Measurements from ENCODE around the gene ARHGAP10. TPM values are rescaled to one million over a fixed set of nuclear protein-coding genes. Genes with fewer than 3 reads are reported as not detected.

Gene ARHGAP10
- total RNA-seq, 1 donor from 2014 or later = 28.0 TPM

- TF ChIP-seq, protein P1, sequence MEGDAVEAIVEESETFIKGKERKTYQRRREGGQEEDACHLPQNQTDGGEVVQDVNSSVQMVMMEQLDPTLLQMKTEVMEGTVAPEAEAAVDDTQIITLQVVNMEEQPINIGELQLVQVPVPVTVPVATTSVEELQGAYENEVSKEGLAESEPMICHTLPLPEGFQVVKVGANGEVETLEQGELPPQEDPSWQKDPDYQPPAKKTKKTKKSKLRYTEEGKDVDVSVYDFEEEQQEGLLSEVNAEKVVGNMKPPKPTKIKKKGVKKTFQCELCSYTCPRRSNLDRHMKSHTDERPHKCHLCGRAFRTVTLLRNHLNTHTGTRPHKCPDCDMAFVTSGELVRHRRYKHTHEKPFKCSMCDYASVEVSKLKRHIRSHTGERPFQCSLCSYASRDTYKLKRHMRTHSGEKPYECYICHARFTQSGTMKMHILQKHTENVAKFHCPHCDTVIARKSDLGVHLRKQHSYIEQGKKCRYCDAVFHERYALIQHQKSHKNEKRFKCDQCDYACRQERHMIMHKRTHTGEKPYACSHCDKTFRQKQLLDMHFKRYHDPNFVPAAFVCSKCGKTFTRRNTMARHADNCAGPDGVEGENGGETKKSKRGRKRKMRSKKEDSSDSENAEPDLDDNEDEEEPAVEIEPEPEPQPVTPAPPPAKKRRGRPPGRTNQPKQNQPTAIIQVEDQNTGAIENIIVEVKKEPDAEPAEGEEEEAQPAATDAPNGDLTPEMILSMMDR (IDR thresholded peaks at IDR 0.05; ENCODE audit: insufficient read depth, low read depth, low read length) = no peak
- TF ChIP-seq EZH2 (IDR thresholded peaks at IDR 0.05; ENCODE audit: insufficient read depth, low read length) = no peak
- Histone ChIP-seq H3K27ac (ENCODE audit: low read depth, low read length) (no peak overlapping the region), H3K9ac (ENCODE audit: low read length) (no peak overlapping the region), H3K4me2 (ENCODE audit: low read length) (no peak overlapping the region), H3K9me3 (ENCODE audit: insufficient read depth, low read depth, low read length) (no peaks in the 10 kb centered on the region), H3K4me1 (ENCODE audit: insufficient read depth, low read length) (no peaks in the 10 kb centered on the region), H3K4me3 (ENCODE audit: insufficient read depth, low read depth, low read length) (no peak overlapping the region), H2AFZ (ENCODE audit: low read depth, low read length) (no peak overlapping the region), H3K27me3 (ENCODE audit: insufficient read depth, low read length) (no peaks in the 10 kb centered on the region), H3K36me3 (ENCODE audit: insufficient read depth, low read length) (peaks cover 8% of the 10 kb centered on the region), H3K79me2 (ENCODE audit: insufficient read depth, low read length) (peaks cover 7% of the 10 kb centered on the region), H4K20me1 (ENCODE audit: insufficient read depth, low read length) (peaks cover 35% of the 10 kb centered on the region)
- no peaks in the 10 kb centered on the region for H3K27me3 Mint-ChIP-seq (ENCODE audit: low read depth, unreplicated experiment)
- FAIRE-seq = no peak
- DNase-seq (ENCODE audit: low read depth) = no peak
- peaks cover 9% of the 10 kb centered on the region for H3K36me3 Mint-ChIP-seq (ENCODE audit: low read depth, unreplicated experiment)
- H3K9me3 Mint-ChIP-seq (ENCODE audit: unreplicated experiment) = no peaks in the 10 kb centered on the region
- no peak overlapping the region for H3K27ac Mint-ChIP-seq (ENCODE audit: unreplicated experiment)
- no peak overlapping the region for H3K4me3 Mint-ChIP-seq (ENCODE audit: unreplicated experiment)
- H3K4me1 Mint-ChIP-seq (ENCODE audit: low read depth, unreplicated experiment) = peaks cover 10% of the 10 kb centered on the region
Observed at GRCh38 chr4:148053298-148054003, 321.6 kb downstream of the ARHGAP10 start.

GRCh38 chr4:148054275-148054674 is 322.4 kb downstream of the ARHGAP10 start:
- FAIRE-seq (no peak), DNase-seq (ENCODE audit: low read depth) (no peak)
- H3K4me2 ChIP-seq (ENCODE audit: low read length) = no peak overlapping the region
- Mint-ChIP-seq H3K27ac (ENCODE audit: unreplicated experiment) (no peak overlapping the region), H3K9me3 (ENCODE audit: unreplicated experiment) (no peaks in the 10 kb centered on the region), H3K36me3 (ENCODE audit: low read depth, unreplicated experiment) (peaks cover 6% of the 10 kb centered on the region), H3K27me3 (ENCODE audit: low read depth, unreplicated experiment) (no peaks in the 10 kb centered on the region), H3K4me3 (ENCODE audit: unreplicated experiment) (no peak overlapping the region), H3K4me1 (ENCODE audit: low read depth, unreplicated experiment) (peaks cover 16% of the 10 kb centered on the region)
- H3K9me3 ChIP-seq (ENCODE audit: insufficient read depth, low read depth, low read length) = no peaks in the 10 kb centered on the region
- TF ChIP-seq, protein P1 (IDR thresholded peaks at IDR 0.05; ENCODE audit: insufficient read depth, low read depth, low read length) = no peak
- no peak for TF ChIP-seq EZH2 (IDR thresholded peaks at IDR 0.05; ENCODE audit: insufficient read depth, low read length)
- no peaks in the 10 kb centered on the region for H3K27me3 ChIP-seq (ENCODE audit: insufficient read depth, low read length)
- H3K4me3 ChIP-seq (ENCODE audit: insufficient read depth, low read depth, low read length) = no peak overlapping the region
- H4K20me1 ChIP-seq (ENCODE audit: insufficient read depth, low read length) = peaks cover 39% of the 10 kb centered on the region
- no peak overlapping the region for H2AFZ ChIP-seq (ENCODE audit: low read depth, low read length)
- H3K4me1 ChIP-seq (ENCODE audit: insufficient read depth, low read length) = no peaks in the 10 kb centered on the region
- H3K79me2 ChIP-seq (ENCODE audit: insufficient read depth, low read length) = peaks cover 7% of the 10 kb centered on the region
- H3K36me3 ChIP-seq (ENCODE audit: insufficient read depth, low read length) = peaks cover 5% of the 10 kb centered on the region
- no peak overlapping the region for H3K27ac ChIP-seq (ENCODE audit: low read depth, low read length)
- no peak overlapping the region for H3K9ac ChIP-seq (ENCODE audit: low read length)

DNA sequence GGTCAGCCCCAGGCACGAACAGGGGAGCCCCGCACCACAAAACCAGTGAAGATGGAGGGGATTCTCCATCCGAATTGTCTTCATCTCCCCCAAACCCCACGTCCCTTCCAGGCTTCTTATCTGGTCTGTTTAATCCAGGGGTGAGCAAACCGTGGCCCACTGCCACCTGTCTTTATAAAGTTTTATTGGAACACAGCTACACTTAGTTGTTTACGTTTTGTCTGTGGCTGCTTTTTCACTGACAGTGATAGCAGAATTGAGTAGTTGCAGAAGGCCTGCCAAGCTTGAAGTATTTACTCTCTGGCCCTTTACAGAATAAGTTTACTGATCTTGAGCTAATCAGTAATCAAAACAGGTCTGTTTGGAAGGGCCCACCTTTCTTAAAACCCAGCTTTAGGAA is 324.0 kb downstream of the ARHGAP10 start:
- Histone ChIP-seq H4K20me1 (ENCODE audit: insufficient read depth, low read length) (peaks cover 43% of the 10 kb centered on the region), H3K4me2 (ENCODE audit: low read length) (no peak overlapping the region), H2AFZ (ENCODE audit: low read depth, low read length) (no peak overlapping the region), H3K9ac (ENCODE audit: low read length) (no peak overlapping the region), H3K79me2 (ENCODE audit: insufficient read depth, low read length) (peaks cover 7% of the 10 kb centered on the region), H3K27ac (ENCODE audit: low read depth, low read length) (no peak overlapping the region), H3K4me3 (ENCODE audit: insufficient read depth, low read depth, low read length) (no peak overlapping the region), H3K4me1 (ENCODE audit: insufficient read depth, low read length) (no peaks in the 10 kb centered on the region), H3K9me3 (ENCODE audit: insufficient read depth, low read depth, low read length) (no peaks in the 10 kb centered on the region), H3K36me3 (ENCODE audit: insufficient read depth, low read length) (peaks cover 4% of the 10 kb centered on the region), H3K27me3 (ENCODE audit: insufficient read depth, low read length) (no peaks in the 10 kb centered on the region)
- TF ChIP-seq EZH2 (IDR thresholded peaks at IDR 0.05; ENCODE audit: insufficient read depth, low read length) = no peak
- Mint-ChIP-seq H3K4me3 (ENCODE audit: unreplicated experiment) (no peak overlapping the region), H3K27me3 (ENCODE audit: low read depth, unreplicated experiment) (no peaks in the 10 kb centered on the region), H3K4me1 (ENCODE audit: low read depth, unreplicated experiment) (peaks cover 18% of the 10 kb centered on the region), H3K36me3 (ENCODE audit: low read depth, unreplicated experiment) (peaks cover 10% of the 10 kb centered on the region), H3K9me3 (ENCODE audit: unreplicated experiment) (no peaks in the 10 kb centered on the region), H3K27ac (ENCODE audit: unreplicated experiment) (no peak overlapping the region)
- no peak for FAIRE-seq
- DNase-seq (ENCODE audit: low read depth) = no peak

All from astrocyte (in vitro differentiated cells and primary cell).